Fibroblast of the conjunctiva (primary cell): ENCODE data around the gene RHBDL2.
"Not testable (repeated sequence)": the region's sequence is repeated elsewhere in the genome, so short reads cannot be mapped to it uniquely, and the experiment has no call there.

Source experiments
- DNase-seq: peaks from one replicate; pipeline ENCODE4 v3.0.0-alpha.2; 2010; ENCODE audit warnings: low read depth

The RHBDL2 gene

GRCh38 chr1:38932571-38932970 is 9.1 kb downstream of the RHBDL2 start:
- no peak for DNase-seq

GRCh38 chr1:38929476-38929875 is 12.2 kb downstream of the RHBDL2 start:
- DNase-seq: no peak

GRCh38 chr1:38929054-38929453 is 12.6 kb downstream of the RHBDL2 start:
- no peak for DNase-seq

GRCh38 chr1:38926091-38926490 is 15.5 kb downstream of the RHBDL2 start:
- DNase-seq: no peak

GRCh38 chr1:38925391-38925790 is 16.2 kb downstream of the RHBDL2 start:
- no peak for DNase-seq

GRCh38 chr1:38923607-38924006 is 18.0 kb downstream of the RHBDL2 start:
- DNase-seq: no peak

GRCh38 chr1:38919130-38919529 is 22.5 kb downstream of the RHBDL2 start:
- no peak for DNase-seq

- DNase-seq: no peak
Measured at GRCh38 chr1:38918568-38918967, 23.1 kb downstream of the RHBDL2 start.

GRCh38 chr1:38917772-38918171 is 23.9 kb downstream of the RHBDL2 start:
- DNase-seq: no peak

- no peak for DNase-seq
Measured at GRCh38 chr1:38917337-38917736, 24.3 kb downstream of the RHBDL2 start.

GRCh38 chr1:38915352-38915948 is 26.2 kb downstream of the RHBDL2 start:
- no peak for DNase-seq

- not testable (repeated sequence) for DNase-seq
Measured at GRCh38 chr1:38914908-38915307, 26.7 kb downstream of the RHBDL2 start.

- DNase-seq: no peak
Measured at GRCh38 chr1:38908821-38909220, 32.8 kb downstream of the RHBDL2 start.

GRCh38 chr1:38905985-38906384 is 35.6 kb downstream of the RHBDL2 start:
- DNase-seq: no peak

- DNase-seq: no peak
Measured at GRCh38 chr1:38899560-38899959, 42.1 kb downstream of the RHBDL2 start.

- no peak for DNase-seq
Measured at GRCh38 chr1:38898653-38899230, 42.9 kb downstream of the RHBDL2 start.

- DNase-seq: no peak
Measured at GRCh38 chr1:38896169-38896568, 45.5 kb downstream of the RHBDL2 start.

- DNase-seq: no peak
Measured at GRCh38 chr1:38892976-38893375, 48.7 kb downstream of the RHBDL2 start.

GRCh38 chr1:38891753-38892152 is 49.9 kb downstream of the RHBDL2 start:
- DNase-seq: no peak

- DNase-seq: no peak
Measured at GRCh38 chr1:38889589-38889988, 52.0 kb downstream of the RHBDL2 start.

- DNase-seq: no peak
Measured at GRCh38 chr1:38888423-38889333, 53.0 kb downstream of the RHBDL2 start.

GRCh38 chr1:38885092-38885491 is 56.5 kb downstream of the RHBDL2 start:
- no peak for DNase-seq

GRCh38 chr1:38881487-38881886 is 60.1 kb downstream of the RHBDL2 start, which contains the start of gene GJA9:
TSS of gene GJA9 (minus strand) at chr1:38881587. CDS start at chr1:38876098, 5,489 bp downstream.
- DNase-seq: no peak
